SU-DHL-6 (cell line): Measurements from ENCODE around the gene NAV2.

ENCODE experiments used
- CTCF ChIP-seq: fragments of 200-600 bp; sonication (generic); IDR thresholded peaks from one replicate; pipeline ENCODE4 v1.5.1; 2017; ENCODE audit warnings: antibody characterized with exemption, mild to moderate bottlenecking, low read length, moderate library complexity; ENCODE audit not compliant: insufficient read depth, poor library complexity, severe bottlenecking
- EZH2phosphoT487 ChIP-seq: fragments of 200-600 bp; sonication (generic), shearing (Covaris generic); conservative IDR thresholded peaks from 2 replicates; pipeline ENCODE4 v1.6.1; 2018; ENCODE audit warnings: mild to moderate bottlenecking, antibody characterized with exemption, low read length, moderate library complexity, mixed read lengths

- TF ChIP-seq CTCF (no peak), EZH2phosphoT487 (no peak)
Observed at GRCh38 chr11:19879307-19880087, 166.9 kb downstream of the NAV2 start.
